H1 (cell line): ENCODE results near the gene LIN37. TPM values are rescaled to one million over a fixed set of nuclear protein-coding genes. Genes with fewer than 3 reads are reported as not detected.

Source experiments
- CHD1 ChIP-seq: IDR thresholded peaks from 2 replicates; pipeline ENCODE4 v1.6.1; 2012; ENCODE audit warnings: low read depth, low read length, improper control_type of control experiment
- CTBP2 ChIP-seq: IDR thresholded peaks from 2 replicates; pipeline ENCODE4 v1.7.0; 2011; ENCODE audit warnings: borderline replicate concordance, mild to moderate bottlenecking, moderate library complexity, mixed read lengths, low read length; ENCODE audit not compliant: insufficient read depth, insufficient read length
- POLR2A ChIP-seq, 2 experiments: IDR thresholded peaks; 1 replicate in 1 of 2; 2 replicates in 1 of 2; pipeline ENCODE4 v1.6.1; 2011; ENCODE audit warnings: low read depth in 2 of 2, low read length in 2 of 2, mild to moderate bottlenecking in 2 of 2; ENCODE audit errors: control extremely low read depth in 1 of 2
- SAP30 ChIP-seq: fragments of 300-600 bp; sonication (generic); IDR thresholded peaks from 2 replicates; pipeline ENCODE4 v1.7.1; 2012; ENCODE audit warnings: low read length, moderate library complexity, mild to moderate bottlenecking, inconsistent platforms; ENCODE audit not compliant: insufficient read depth, insufficient replicate concordance
- polyA plus RNA-seq, 7 experiments: library from polyadenylated mRNA; depleted of rRNA in 3 of 7; stranded (reverse) in 5 of 7; unstranded in 2 of 7; fragments of >200 nt in 5 of 7; fragments of 200-250 nt in 2 of 7; gene quantifications; 1 replicate in 5 of 7; 2 replicates in 1 of 7; 4 replicates in 1 of 7; pipeline versions ENCODE4 v1.2.1 to v1.2.3, GENCODE V29; 2011 to 2013; ENCODE audit warnings: missing spikeins in 2 of 7, mixed read lengths in 2 of 7
- total RNA-seq: library from RNA; stranded (reverse); fragmentation: NEBNext Ultra II Directional; extraction: Animal tissue kit (Norgen Biotek cat#: 25700); gene quantifications from 2 replicates; pipeline ENCODE4 v1.2.1, GENCODE V29; 2021
- TF ChIP-seq, protein P1 (sequence below): IDR thresholded peaks from 2 replicates; pipeline ENCODE4 v1.6.1; 2012; ENCODE audit warnings: inconsistent platforms

LIN37 gene
- total and polyA plus RNA-seq, 2 of the 8 experiments (the other 6 are each of a cell fraction or from before 2014, with no cell fraction given) = 3.8 to 9.8 TPM

DNA sequence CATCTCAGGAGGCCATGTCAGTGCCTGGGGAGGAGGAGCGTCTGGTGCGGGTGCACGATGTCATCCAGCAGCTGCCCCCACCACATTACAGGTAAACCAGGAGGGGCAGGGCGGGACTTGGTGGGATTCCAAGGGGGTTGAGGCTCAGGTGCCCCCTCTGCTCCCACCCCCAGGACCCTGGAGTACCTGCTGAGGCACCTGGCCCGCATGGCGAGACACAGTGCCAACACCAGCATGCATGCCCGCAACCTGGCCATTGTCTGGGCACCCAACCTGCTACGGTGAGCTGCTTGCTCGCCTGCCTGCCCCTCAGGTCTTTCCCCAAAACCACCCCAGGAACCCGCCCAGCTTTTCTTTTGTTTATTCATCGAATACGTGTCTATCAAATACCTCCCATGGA is 34.2 kb downstream of the LIN37 start (continued):
- TF ChIP-seq CTBP2 = no peak
- TF ChIP-seq, protein P1, sequence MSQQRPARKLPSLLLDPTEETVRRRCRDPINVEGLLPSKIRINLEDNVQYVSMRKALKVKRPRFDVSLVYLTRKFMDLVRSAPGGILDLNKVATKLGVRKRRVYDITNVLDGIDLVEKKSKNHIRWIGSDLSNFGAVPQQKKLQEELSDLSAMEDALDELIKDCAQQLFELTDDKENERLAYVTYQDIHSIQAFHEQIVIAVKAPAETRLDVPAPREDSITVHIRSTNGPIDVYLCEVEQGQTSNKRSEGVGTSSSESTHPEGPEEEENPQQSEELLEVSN = no peak
- no peak for TF ChIP-seq POLR2A (IDR thresholded peaks at IDR 0.05; ENCODE audit: control extremely low read depth in 1 of 2, low read depth in 2 of 2, low read length in 2 of 2)
- TF ChIP-seq CHD1 = no peak
- no peak for TF ChIP-seq SAP30
